Activated CD4-positive, alpha-beta memory T cell treated with anti-CD3 and anti-CD28 coated beads, Interleukin-2, amount 10 ng/mL, durations not matched to agents 7 days and 5 days (primary cell): Measurements from ENCODE around the gene PEG3. TPM values are rescaled to one million over a fixed set of nuclear protein-coding genes. Genes with fewer than 3 reads are reported as not detected.

Experiments used
- CTCF ChIA-PET: fragments of 350-600 bp; sonication (Branson Sonifier 250); formaldehyde crosslinking; loops from one replicate; lab custom pipeline; 2021; ENCODE audit warnings: antibody characterized with exemption, inconsistent platforms; lab: Charles Lee
- POLR2A ChIA-PET: fragments of 350-600 bp; sonication (Branson Sonifier 250); formaldehyde crosslinking; loops from one replicate; lab custom pipeline; 2021; ENCODE audit warnings: antibody characterized with exemption; lab: Charles Lee
- DNase-seq: peaks from one replicate; pipeline ENCODE4 v3.0.0-alpha.2; 2020
- H3K27ac Mint-ChIP-seq: one replicate; pipeline ENCODE4 v1.8.0; 2021; ENCODE audit warnings: mild to moderate bottlenecking, mixed read lengths
- H3K27me3 Mint-ChIP-seq: one replicate; pipeline ENCODE4 v1.8.0; 2021; ENCODE audit warnings: mixed read lengths
- H3K36me3 Mint-ChIP-seq: one replicate; pipeline ENCODE4 v1.8.0; 2021; ENCODE audit warnings: low read depth, mixed read lengths
- H3K4me1 Mint-ChIP-seq: one replicate; pipeline ENCODE4 v1.8.0; 2021; ENCODE audit warnings: mixed read lengths
- H3K4me3 Mint-ChIP-seq: one replicate; pipeline ENCODE4 v1.8.0; 2021; ENCODE audit warnings: mild to moderate bottlenecking, mixed read lengths
- H3K9me3 Mint-ChIP-seq: one replicate; pipeline ENCODE4 v1.8.0; 2021; ENCODE audit warnings: mixed read lengths
- total RNA-seq, 2 experiments: library from RNA; stranded (reverse); gene quantifications; one replicate each; pipeline ENCODE4 v1.2.3, GENCODE V29; 2021

PEG3 gene
- total RNA-seq, 2 experiments from 2014 or later, result not detected

GRCh38 chr19:56836059-56836458, 4.5 kb downstream of the PEG3 start:
- peaks cover 2% of the 10 kb centered on the region for H3K27me3 Mint-ChIP-seq
- CTCF ChIA-PET, result no interaction called here
- peaks cover 56% of the 10 kb centered on the region for H3K9me3 Mint-ChIP-seq
- H3K4me1 Mint-ChIP-seq, result peaks cover 2% of the 10 kb centered on the region
- H3K4me3 Mint-ChIP-seq, result no peak overlapping the region
- DNase-seq, result no peak
- POLR2A ChIA-PET, result no interaction called here
- H3K36me3 Mint-ChIP-seq, result peaks cover 17% of the 10 kb centered on the region
- no peak overlapping the region for H3K27ac Mint-ChIP-seq

GRCh38 chr19:56835401-56835800, 5.1 kb downstream of the PEG3 start:
- no peak for DNase-seq
- Mint-ChIP-seq H3K9me3 (peaks cover 54% of the 10 kb centered on the region), H3K27ac (no peak overlapping the region), H3K36me3 (peaks cover 13% of the 10 kb centered on the region), H3K4me1 (no peaks in the 10 kb centered on the region), H3K4me3 (no peak overlapping the region), H3K27me3 (no peaks in the 10 kb centered on the region)
- CTCF ChIA-PET, result no interaction called here
- POLR2A ChIA-PET, result no interaction called here

DNA sequence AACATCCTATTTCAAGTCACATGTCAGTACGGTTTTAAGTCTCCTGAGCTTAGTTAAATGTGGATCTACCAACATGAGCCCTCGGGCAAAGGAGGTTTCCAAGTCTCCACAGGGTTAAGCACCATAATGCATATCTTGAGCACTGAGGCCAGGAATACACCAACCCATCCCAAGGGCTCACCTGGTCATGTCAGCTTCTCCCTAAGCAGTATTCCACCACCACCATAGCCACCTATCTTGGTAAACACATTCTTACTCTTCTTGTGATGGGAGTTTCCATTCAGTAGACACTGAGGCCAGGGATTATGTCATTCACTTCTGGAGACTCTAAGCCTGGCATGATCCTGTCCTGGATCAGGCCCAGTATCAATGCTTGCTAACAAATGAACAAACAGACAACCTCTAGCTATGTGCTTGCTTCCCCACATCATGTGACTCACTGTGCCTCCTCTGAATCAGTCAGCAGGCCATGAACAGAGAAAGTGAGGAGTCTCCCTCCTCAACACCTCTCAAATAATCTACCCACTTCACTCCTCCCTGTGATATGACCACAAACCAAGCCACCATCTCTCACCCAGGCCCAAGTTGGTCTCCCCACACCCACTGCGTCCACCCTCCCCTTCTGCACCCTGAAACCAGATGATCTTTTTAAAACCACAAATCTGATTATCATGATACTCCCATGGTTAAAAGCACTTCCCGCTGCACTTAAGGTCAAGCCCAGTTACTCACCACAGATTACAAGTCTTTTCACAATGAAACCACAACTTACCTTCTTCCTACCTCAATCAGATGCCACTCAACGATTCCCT, 5.8 kb downstream of the PEG3 start:
- CTCF ChIA-PET, result no interaction called here
- peaks cover 60% of the 10 kb centered on the region for H3K9me3 Mint-ChIP-seq

GRCh38 chr19:56832352-56832928, 8.1 kb downstream of the PEG3 start:
- H3K27me3 Mint-ChIP-seq, result no peaks in the 10 kb centered on the region
- H3K36me3 Mint-ChIP-seq, result no peaks in the 10 kb centered on the region
- ChIA-PET POLR2A (no interaction called here), CTCF (no interaction called here)
- no peaks in the 10 kb centered on the region for H3K4me1 Mint-ChIP-seq
- DNase-seq, result no peak
- H3K4me3 Mint-ChIP-seq, result no peak overlapping the region
- H3K27ac Mint-ChIP-seq, result no peak overlapping the region
- H3K9me3 Mint-ChIP-seq, result peaks cover 59% of the 10 kb centered on the region

More for the DNA sequence above, 5.8 kb downstream of the PEG3 start:
- POLR2A ChIA-PET, result no interaction called here
- Mint-ChIP-seq H3K36me3 (peaks cover 13% of the 10 kb centered on the region), H3K27ac (no peak overlapping the region), H3K4me3 (no peak overlapping the region), H3K4me1 (no peaks in the 10 kb centered on the region), H3K27me3 (no peaks in the 10 kb centered on the region)
- DNase-seq, result no peak

DNA sequence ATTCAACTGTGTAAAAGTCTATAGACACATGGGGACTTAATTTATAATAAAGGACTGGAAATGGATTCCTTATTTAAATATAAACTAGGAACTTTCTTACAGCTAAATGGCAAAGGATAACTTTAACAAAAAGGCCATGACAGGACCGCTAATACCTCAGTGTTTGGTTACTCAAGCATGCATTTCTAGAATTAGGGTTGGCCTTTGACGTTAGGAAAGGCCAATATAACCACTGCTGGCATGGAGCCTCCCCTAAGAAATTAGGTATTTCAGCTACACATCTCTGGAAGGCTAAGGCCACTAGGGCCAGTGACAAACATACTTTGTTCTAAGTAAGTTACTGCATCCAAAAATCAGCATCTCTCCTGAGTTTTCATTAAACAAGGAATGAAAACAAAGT, 9.3 kb downstream of the PEG3 start:
- Mint-ChIP-seq H3K4me1 (no peaks in the 10 kb centered on the region), H3K27ac (no peak overlapping the region), H3K9me3 (peaks cover 58% of the 10 kb centered on the region), H3K4me3 (no peak overlapping the region), H3K36me3 (no peaks in the 10 kb centered on the region), H3K27me3 (no peaks in the 10 kb centered on the region)
- no peak for DNase-seq
- POLR2A ChIA-PET, result no interaction called here
- CTCF ChIA-PET, result no interaction called here

DNA sequence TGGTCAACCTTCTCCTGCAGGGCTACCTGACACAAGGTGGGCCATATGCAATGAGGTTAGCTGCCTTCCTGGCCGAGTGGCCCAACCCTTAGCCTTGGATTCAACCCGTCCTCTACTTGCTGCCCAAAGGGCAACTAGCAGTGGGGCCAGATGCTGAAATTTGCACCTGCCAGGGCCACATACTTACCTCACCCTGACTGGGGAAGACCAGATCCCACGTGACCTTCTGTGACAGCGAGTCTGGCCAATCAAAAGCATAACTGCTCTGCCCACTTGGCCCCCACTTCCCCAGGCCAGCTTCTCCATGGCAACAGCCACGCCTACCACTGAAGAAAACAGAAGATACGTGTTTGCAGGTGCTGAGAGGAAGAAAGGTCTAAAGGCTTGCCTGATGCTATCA, 10.9 kb downstream of the PEG3 start:
- CTCF ChIA-PET, result no interaction called here
- POLR2A ChIA-PET, result no interaction called here
- Mint-ChIP-seq H3K9me3 (peaks cover 56% of the 10 kb centered on the region), H3K4me1 (no peaks in the 10 kb centered on the region), H3K27me3 (no peaks in the 10 kb centered on the region), H3K27ac (no peak overlapping the region), H3K36me3 (no peaks in the 10 kb centered on the region), H3K4me3 (no peak overlapping the region)
- DNase-seq, result no peak

- Mint-ChIP-seq H3K9me3 (peaks cover 54% of the 10 kb centered on the region), H3K4me1 (no peaks in the 10 kb centered on the region), H3K4me3 (no peak overlapping the region), H3K27ac (no peak overlapping the region), H3K36me3 (no peaks in the 10 kb centered on the region), H3K27me3 (no peaks in the 10 kb centered on the region)
- CTCF ChIA-PET, result no interaction called here
- POLR2A ChIA-PET, result no interaction called here
- no peak for DNase-seq
Measured at GRCh38 chr19:56827708-56828107, 12.8 kb downstream of the PEG3 start.

DNA sequence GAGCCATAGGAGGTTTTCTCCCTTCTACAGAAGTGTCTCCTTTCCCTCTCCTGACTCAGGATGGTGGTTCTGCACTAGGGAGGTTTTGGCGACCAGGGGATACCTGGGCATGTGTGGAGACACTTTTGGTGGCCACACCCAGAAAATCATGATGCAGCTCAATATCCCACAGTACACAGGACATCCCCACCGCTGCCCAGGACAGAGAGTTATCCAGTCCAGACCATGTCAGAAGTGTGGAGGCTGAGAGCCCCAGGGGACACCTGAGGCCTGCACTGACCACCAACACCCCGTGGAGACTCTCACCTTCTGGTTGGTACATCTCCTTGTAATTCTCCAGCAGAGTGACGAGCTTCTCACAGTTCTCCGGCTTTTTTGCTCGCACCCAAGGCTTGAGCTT, 16.6 kb downstream of the PEG3 start:
- H3K4me1 Mint-ChIP-seq, result no peaks in the 10 kb centered on the region
- POLR2A ChIA-PET, result no interaction called here

GRCh38 chr19:56823417-56823816, 17.1 kb downstream of the PEG3 start:
- ChIA-PET CTCF (no interaction called here), POLR2A (no interaction called here)
- Mint-ChIP-seq H3K4me1 (no peaks in the 10 kb centered on the region), H3K4me3 (no peak overlapping the region), H3K9me3 (peaks cover 63% of the 10 kb centered on the region), H3K36me3 (no peaks in the 10 kb centered on the region), H3K27ac (no peak overlapping the region), H3K27me3 (no peaks in the 10 kb centered on the region)
- no peak for DNase-seq

More for the DNA sequence above, 16.6 kb downstream of the PEG3 start:
- H3K36me3 Mint-ChIP-seq, result no peaks in the 10 kb centered on the region
- no peak overlapping the region for H3K27ac Mint-ChIP-seq
- H3K9me3 Mint-ChIP-seq, result peaks cover 62% of the 10 kb centered on the region
- no peak for DNase-seq
- CTCF ChIA-PET, result no interaction called here
- H3K27me3 Mint-ChIP-seq, result no peaks in the 10 kb centered on the region
- H3K4me3 Mint-ChIP-seq, result no peak overlapping the region

DNA sequence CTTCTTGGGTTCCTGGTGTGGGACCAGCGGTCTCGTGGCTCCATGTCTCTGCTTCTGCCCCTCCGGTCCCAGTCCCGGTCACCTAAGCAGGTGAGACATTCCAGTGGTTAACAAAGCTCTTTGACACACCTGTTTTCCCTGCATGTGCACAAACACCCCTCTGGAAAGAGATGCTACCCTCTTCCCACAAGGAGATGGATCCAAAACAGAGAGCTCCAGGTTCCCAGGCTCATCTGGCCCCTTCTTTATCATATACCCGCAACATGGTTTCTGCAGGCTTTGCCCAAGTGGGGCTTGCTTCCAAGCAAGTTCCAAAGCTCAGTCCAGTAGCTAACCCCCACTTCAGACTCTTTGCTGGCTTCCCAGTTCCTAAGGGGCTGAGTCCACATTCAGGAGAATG, 17.8 kb downstream of the PEG3 start:
- peaks cover 64% of the 10 kb centered on the region for H3K9me3 Mint-ChIP-seq
- no peaks in the 10 kb centered on the region for H3K36me3 Mint-ChIP-seq

GRCh38 chr19:56821675-56822074, 18.9 kb downstream of the PEG3 start:
- CTCF ChIA-PET, result no interaction called here
- H3K4me3 Mint-ChIP-seq, result no peak overlapping the region
- no peak for DNase-seq
- H3K36me3 Mint-ChIP-seq, result no peaks in the 10 kb centered on the region
- H3K27me3 Mint-ChIP-seq, result no peaks in the 10 kb centered on the region
- H3K4me1 Mint-ChIP-seq, result no peaks in the 10 kb centered on the region
- H3K9me3 Mint-ChIP-seq, result peaks cover 68% of the 10 kb centered on the region
- POLR2A ChIA-PET, result no interaction called here
- no peak overlapping the region for H3K27ac Mint-ChIP-seq

More for the DNA sequence above, 17.8 kb downstream of the PEG3 start:
- CTCF ChIA-PET, result no interaction called here
- no peak overlapping the region for H3K27ac Mint-ChIP-seq
- H3K4me3 Mint-ChIP-seq, result no peak overlapping the region
- H3K4me1 Mint-ChIP-seq, result no peaks in the 10 kb centered on the region
- H3K27me3 Mint-ChIP-seq, result no peaks in the 10 kb centered on the region
- POLR2A ChIA-PET, result no interaction called here
- DNase-seq, result no peak

GRCh38 chr19:56821209-56821608, 19.3 kb downstream of the PEG3 start:
- no peaks in the 10 kb centered on the region for H3K27me3 Mint-ChIP-seq
- peaks cover 70% of the 10 kb centered on the region for H3K9me3 Mint-ChIP-seq
- no peak overlapping the region for H3K4me3 Mint-ChIP-seq
- no peaks in the 10 kb centered on the region for H3K4me1 Mint-ChIP-seq
- POLR2A ChIA-PET, result no interaction called here
- no peak for DNase-seq
- no peaks in the 10 kb centered on the region for H3K36me3 Mint-ChIP-seq
- no peak overlapping the region for H3K27ac Mint-ChIP-seq
- CTCF ChIA-PET, result no interaction called here

DNA sequence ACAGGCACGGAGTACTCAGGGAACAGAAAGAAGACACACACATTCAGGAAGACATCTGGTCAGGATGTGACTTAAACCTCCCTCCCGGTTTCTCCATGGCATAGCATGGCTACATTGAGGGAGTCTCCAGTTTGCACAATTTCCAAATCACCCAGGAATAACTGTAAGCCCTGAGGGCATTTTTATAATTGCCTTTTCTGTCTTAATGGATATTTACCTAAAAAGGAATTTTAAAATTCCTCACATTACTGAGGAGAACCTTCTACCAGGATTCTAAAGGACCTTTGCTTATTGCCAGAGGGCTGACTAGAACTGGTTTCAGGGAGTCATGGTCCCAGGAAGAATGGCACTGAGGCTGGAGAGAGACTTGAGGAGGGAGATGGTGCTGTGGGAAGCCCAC, 21.4 kb downstream of the PEG3 start:
- Mint-ChIP-seq H3K4me1 (no peaks in the 10 kb centered on the region), H3K27me3 (no peaks in the 10 kb centered on the region), H3K9me3 (peaks cover 68% of the 10 kb centered on the region), H3K4me3 (no peak overlapping the region), H3K27ac (no peak overlapping the region), H3K36me3 (no peaks in the 10 kb centered on the region)
- ChIA-PET CTCF (no interaction called here), POLR2A (no interaction called here)
- DNase-seq, result no peak

GRCh38 chr19:56814656-56815055, 25.9 kb downstream of the PEG3 start:
- H3K9me3 Mint-ChIP-seq, result peaks cover 55% of the 10 kb centered on the region
- H3K4me3 Mint-ChIP-seq, result no peak overlapping the region
- POLR2A ChIA-PET, result no interaction called here

More at GRCh38 chr19:56814656-56815055, 25.9 kb downstream of the PEG3 start:
- CTCF ChIA-PET, result no interaction called here
- H3K36me3 Mint-ChIP-seq, result no peaks in the 10 kb centered on the region
- H3K4me1 Mint-ChIP-seq, result no peaks in the 10 kb centered on the region
- DNase-seq, result no peak
- no peaks in the 10 kb centered on the region for H3K27me3 Mint-ChIP-seq
- H3K27ac Mint-ChIP-seq, result no peak overlapping the region
